Neural cell (in vitro differentiated cells): ENCODE data around the gene PPP2R5A.

ENCODE experiments used
- EP300 ChIP-seq: fragments of 450-650 bp; conservative IDR thresholded peaks from 2 replicates; pipeline ENCODE4 v1.6.1; 2014; ENCODE audit warnings: antibody characterized with exemption, mild to moderate bottlenecking, moderate library complexity; ENCODE audit not compliant: poor library complexity, severe bottlenecking
- EZH2 ChIP-seq: fragments of 200-600, 300-800 bp; shearing (Covaris generic), sonication (generic); IDR thresholded peaks from 2 replicates; pipeline ENCODE4 v1.6.1; 2014; ENCODE audit warnings: antibody characterized with exemption, low read length, borderline replicate concordance, mild to moderate bottlenecking; ENCODE audit not compliant: insufficient read depth, poor library complexity, severe bottlenecking
- POLR2AphosphoS5 ChIP-seq: IDR thresholded peaks from 2 replicates; pipeline ENCODE4 v1.6.1; 2012
- TAF1 ChIP-seq: IDR thresholded peaks from 2 replicates; pipeline ENCODE4 v1.6.1; 2012; ENCODE audit warnings: low read depth
- TF ChIP-seq, protein P1 (sequence below): fragments of 450-650 bp; IDR thresholded peaks from 2 replicates; pipeline ENCODE4 v1.5.1; 2014; ENCODE audit warnings: antibody characterized with exemption, mild to moderate bottlenecking, moderate library complexity; ENCODE audit not compliant: poor library complexity, severe bottlenecking
- TF ChIP-seq, protein P2 (sequence below): IDR thresholded peaks from 2 replicates; pipeline ENCODE4 v1.6.1; 2012; ENCODE audit warnings: borderline replicate concordance

DNA sequence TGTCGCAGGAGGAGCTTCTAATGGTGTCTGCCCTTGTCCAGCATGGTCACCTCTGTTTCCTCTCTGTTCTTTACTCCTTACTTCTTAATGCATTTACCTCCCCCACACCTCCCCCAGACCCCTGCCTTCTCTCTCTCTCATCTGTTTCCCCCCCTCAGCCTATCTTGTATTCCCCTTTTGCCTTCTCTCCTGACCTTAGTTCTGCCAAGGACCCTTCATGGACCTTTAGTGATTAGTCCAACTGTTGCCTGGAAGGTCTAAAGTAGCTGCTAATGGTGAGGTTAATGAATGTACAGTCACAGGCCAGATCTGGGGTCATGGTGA is 42.3 kb upstream of the PPP2R5A start:
- TF ChIP-seq, protein P1, sequence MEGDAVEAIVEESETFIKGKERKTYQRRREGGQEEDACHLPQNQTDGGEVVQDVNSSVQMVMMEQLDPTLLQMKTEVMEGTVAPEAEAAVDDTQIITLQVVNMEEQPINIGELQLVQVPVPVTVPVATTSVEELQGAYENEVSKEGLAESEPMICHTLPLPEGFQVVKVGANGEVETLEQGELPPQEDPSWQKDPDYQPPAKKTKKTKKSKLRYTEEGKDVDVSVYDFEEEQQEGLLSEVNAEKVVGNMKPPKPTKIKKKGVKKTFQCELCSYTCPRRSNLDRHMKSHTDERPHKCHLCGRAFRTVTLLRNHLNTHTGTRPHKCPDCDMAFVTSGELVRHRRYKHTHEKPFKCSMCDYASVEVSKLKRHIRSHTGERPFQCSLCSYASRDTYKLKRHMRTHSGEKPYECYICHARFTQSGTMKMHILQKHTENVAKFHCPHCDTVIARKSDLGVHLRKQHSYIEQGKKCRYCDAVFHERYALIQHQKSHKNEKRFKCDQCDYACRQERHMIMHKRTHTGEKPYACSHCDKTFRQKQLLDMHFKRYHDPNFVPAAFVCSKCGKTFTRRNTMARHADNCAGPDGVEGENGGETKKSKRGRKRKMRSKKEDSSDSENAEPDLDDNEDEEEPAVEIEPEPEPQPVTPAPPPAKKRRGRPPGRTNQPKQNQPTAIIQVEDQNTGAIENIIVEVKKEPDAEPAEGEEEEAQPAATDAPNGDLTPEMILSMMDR: no peak
- TF ChIP-seq, protein P2, sequence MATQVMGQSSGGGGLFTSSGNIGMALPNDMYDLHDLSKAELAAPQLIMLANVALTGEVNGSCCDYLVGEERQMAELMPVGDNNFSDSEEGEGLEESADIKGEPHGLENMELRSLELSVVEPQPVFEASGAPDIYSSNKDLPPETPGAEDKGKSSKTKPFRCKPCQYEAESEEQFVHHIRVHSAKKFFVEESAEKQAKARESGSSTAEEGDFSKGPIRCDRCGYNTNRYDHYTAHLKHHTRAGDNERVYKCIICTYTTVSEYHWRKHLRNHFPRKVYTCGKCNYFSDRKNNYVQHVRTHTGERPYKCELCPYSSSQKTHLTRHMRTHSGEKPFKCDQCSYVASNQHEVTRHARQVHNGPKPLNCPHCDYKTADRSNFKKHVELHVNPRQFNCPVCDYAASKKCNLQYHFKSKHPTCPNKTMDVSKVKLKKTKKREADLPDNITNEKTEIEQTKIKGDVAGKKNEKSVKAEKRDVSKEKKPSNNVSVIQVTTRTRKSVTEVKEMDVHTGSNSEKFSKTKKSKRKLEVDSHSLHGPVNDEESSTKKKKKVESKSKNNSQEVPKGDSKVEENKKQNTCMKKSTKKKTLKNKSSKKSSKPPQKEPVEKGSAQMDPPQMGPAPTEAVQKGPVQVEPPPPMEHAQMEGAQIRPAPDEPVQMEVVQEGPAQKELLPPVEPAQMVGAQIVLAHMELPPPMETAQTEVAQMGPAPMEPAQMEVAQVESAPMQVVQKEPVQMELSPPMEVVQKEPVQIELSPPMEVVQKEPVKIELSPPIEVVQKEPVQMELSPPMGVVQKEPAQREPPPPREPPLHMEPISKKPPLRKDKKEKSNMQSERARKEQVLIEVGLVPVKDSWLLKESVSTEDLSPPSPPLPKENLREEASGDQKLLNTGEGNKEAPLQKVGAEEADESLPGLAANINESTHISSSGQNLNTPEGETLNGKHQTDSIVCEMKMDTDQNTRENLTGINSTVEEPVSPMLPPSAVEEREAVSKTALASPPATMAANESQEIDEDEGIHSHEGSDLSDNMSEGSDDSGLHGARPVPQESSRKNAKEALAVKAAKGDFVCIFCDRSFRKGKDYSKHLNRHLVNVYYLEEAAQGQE: no peak
- TF ChIP-seq POLR2AphosphoS5 (no peak), EP300 (no peak), EZH2 (no peak), TAF1 (no peak)
